ENCODE data around the gene NOXRED1.
A peak's percentile ranks its signal among the peaks of the same experiment; 100 is the strongest.

NOXRED1 gene

DNA sequence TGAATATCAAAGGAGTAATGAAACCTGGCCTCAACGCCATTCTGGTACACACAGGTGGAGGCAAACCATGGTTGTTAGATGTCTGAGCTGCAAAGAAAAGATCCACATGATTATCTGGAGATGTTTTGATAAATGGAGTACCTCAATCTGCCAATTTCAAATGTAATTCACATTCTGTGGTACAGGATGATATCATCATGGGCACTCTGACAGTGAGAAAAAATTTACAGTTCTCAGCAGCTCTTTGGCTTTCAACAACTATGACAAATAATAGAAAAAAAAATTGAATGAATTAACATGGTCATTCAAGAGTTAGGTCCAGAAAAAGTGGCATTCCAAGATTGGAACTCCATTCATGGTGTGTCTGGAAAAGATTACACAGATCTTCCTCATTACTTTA is 63.7 kb downstream of the NOXRED1 start:
- TF ChIP-seq EZH2phosphoT487 (conservative IDR thresholded peaks at IDR 0.05; ENCODE audit: low read length): no peak
- TF ChIP-seq, protein P1, sequence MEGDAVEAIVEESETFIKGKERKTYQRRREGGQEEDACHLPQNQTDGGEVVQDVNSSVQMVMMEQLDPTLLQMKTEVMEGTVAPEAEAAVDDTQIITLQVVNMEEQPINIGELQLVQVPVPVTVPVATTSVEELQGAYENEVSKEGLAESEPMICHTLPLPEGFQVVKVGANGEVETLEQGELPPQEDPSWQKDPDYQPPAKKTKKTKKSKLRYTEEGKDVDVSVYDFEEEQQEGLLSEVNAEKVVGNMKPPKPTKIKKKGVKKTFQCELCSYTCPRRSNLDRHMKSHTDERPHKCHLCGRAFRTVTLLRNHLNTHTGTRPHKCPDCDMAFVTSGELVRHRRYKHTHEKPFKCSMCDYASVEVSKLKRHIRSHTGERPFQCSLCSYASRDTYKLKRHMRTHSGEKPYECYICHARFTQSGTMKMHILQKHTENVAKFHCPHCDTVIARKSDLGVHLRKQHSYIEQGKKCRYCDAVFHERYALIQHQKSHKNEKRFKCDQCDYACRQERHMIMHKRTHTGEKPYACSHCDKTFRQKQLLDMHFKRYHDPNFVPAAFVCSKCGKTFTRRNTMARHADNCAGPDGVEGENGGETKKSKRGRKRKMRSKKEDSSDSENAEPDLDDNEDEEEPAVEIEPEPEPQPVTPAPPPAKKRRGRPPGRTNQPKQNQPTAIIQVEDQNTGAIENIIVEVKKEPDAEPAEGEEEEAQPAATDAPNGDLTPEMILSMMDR (IDR thresholded peaks at IDR 0.05; ENCODE audit: insufficient read depth, low read length, poor library complexity, severe bottlenecking): no peak
- Histone ChIP-seq H3K79me2 (ENCODE audit: insufficient read depth, low read length) (peaks cover 68% of the 10 kb centered on the region), H3K9me3 (ENCODE audit: insufficient read depth, low read length) (0 out of 2 replicates have a peak, but pooled peaks cover 8% of the 10 kb centered on the region), H3K9ac (ENCODE audit: low read length) (no peak overlapping the region), H3K9me2 (replicated peaks; ENCODE audit: insufficient read depth, low read length) (no peaks in the 10 kb centered on the region), H3K27me3 (ENCODE audit: low read length) (no peaks in the 10 kb centered on the region), H3K27ac (ENCODE audit: low read depth, low read length) (peak overlapping the region; percentile 31; the same call in 1 of the 2 replicates), H3K4me3 (ENCODE audit: insufficient read depth, low read length, poor library complexity, severe bottlenecking) (no peak overlapping the region), H3K36me3 (ENCODE audit: low read length) (peaks cover 16% of the 10 kb centered on the region), H4K20me1 (ENCODE audit: low read depth, low read length) (no peaks in the 10 kb centered on the region), H3K4me2 (ENCODE audit: low read depth, low read length, poor library complexity, severe bottlenecking) (no peak overlapping the region), H3F3A (ENCODE audit: insufficient read depth) (peaks cover 12% of the 10 kb centered on the region; the same call in 1 of the 2 replicates), H2AFZ (ENCODE audit: low read depth, low read length, severe bottlenecking) (no peak overlapping the region)

DNA sequence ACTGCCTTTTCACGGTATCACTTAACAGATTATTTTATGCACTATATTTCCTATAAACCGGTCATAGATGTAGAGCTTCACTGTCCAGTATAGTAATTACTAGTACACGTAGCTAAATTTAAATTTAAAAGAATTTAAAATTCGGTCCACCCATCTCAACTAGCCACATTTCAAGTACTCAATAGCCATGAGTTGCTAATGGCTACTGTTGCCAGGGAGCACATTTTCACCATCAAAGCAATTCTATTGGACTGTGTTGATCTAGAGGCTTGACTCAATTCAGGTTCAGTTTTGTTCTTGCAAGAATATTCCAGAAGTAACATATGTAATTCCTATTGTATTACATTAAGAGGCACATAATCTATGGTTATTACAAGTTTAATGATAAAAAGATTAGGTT is 66.4 kb downstream of the NOXRED1 start:
- H3K36me3 ChIP-seq (ENCODE audit: low read length): peaks cover 5% of the 10 kb centered on the region
- peaks cover 57% of the 10 kb centered on the region; the same call in 1 of the 2 replicates for H3K79me2 ChIP-seq (ENCODE audit: insufficient read depth, low read length)

DNA sequence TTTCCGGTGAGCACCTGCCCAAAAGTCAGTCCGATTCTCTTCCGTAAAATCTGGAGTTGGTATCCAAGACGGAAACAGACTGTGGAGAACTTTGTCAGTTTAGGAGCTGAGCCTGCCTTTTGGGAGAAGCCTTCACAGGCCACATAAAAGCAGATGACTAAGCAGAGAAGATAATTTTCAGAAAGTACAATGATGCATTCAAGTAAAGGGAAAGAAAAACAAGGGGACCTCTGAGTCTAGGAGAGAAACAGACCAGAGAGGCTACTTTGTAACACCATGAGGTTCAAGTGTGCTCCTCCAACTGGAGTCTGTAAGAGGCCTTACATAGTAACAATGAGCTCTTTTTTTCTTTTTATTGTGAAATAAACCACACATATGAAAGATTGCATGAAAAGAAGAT is 67.5 kb downstream of the NOXRED1 start:
- Histone ChIP-seq H3K4me3 (ENCODE audit: insufficient read depth, low read length, poor library complexity, severe bottlenecking) (no peak overlapping the region), H3K9me2 (replicated peaks; ENCODE audit: insufficient read depth, low read length) (no peaks in the 10 kb centered on the region)
- no peak for TF ChIP-seq EZH2phosphoT487 (conservative IDR thresholded peaks at IDR 0.05; ENCODE audit: low read length)

More for the DNA sequence above, 66.4 kb downstream of the NOXRED1 start:
- H3F3A ChIP-seq (ENCODE audit: insufficient read depth): peaks cover 14% of the 10 kb centered on the region; the same call in 1 of the 2 replicates
- no peaks in the 10 kb centered on the region for H3K27me3 ChIP-seq (ENCODE audit: low read length)
- no peaks in the 10 kb centered on the region for H4K20me1 ChIP-seq (ENCODE audit: low read depth, low read length)
- H3K4me3 ChIP-seq (ENCODE audit: insufficient read depth, low read length, poor library complexity, severe bottlenecking): no peak overlapping the region
- H3K9me2 ChIP-seq (replicated peaks; ENCODE audit: insufficient read depth, low read length): no peaks in the 10 kb centered on the region
- no peak overlapping the region for H3K9ac ChIP-seq (ENCODE audit: low read length)
- H3K4me2 ChIP-seq (ENCODE audit: low read depth, low read length, poor library complexity, severe bottlenecking): no peak overlapping the region
- no peak overlapping the region for H2AFZ ChIP-seq (ENCODE audit: low read depth, low read length, severe bottlenecking)
- H3K27ac ChIP-seq (ENCODE audit: low read depth, low read length): no peak overlapping the region
- 0 out of 2 replicates have a peak, but pooled peaks cover 4% of the 10 kb centered on the region for H3K9me3 ChIP-seq (ENCODE audit: insufficient read depth, low read length)
- no peak for TF ChIP-seq EZH2phosphoT487 (conservative IDR thresholded peaks at IDR 0.05; ENCODE audit: low read length)
- TF ChIP-seq, protein P1 (IDR thresholded peaks at IDR 0.05; ENCODE audit: insufficient read depth, low read length, poor library complexity, severe bottlenecking): no peak

DNA sequence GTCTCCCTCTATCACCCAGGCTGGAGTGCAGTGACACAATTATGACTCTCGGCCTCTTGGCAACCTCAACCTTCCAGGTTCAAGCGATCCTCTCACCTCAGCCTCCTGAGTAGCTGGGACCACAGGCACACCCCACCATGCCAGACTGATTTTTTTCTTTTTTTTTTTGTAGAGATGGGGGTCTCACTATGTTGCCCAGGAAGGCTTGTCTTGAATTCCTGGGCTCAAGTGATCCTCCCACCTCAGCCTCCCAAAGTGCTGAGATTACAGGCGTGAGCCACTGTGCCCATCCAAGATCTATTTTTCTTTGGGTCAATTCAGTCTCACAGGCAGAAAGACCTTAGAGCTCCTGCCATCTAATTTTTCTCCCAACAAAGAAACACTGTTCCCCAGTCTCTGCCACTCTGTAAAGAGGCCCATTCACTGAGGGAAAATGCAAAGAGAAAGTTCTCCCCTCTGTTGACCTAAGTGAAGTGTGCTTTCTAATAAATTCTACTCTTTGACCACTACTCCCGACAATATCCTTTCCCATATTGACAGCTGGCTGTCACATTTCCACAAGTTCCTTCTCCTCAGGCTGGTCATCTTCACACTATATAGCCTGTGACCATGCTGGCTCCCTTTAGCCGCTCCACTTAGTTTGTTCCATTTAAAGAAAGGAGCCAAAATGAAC is 69.7 kb downstream of the NOXRED1 start:
- Histone ChIP-seq H3K79me2 (ENCODE audit: insufficient read depth, low read length) (peaks cover 32% of the 10 kb centered on the region; the same call in 1 of the 2 replicates), H3K4me2 (ENCODE audit: low read depth, low read length, poor library complexity, severe bottlenecking) (no peak overlapping the region), H3K4me3 (ENCODE audit: insufficient read depth, low read length, poor library complexity, severe bottlenecking) (no peak overlapping the region), H3K27me3 (ENCODE audit: low read length) (no peaks in the 10 kb centered on the region), H3K9ac (ENCODE audit: low read length) (no peak overlapping the region), H4K20me1 (ENCODE audit: low read depth, low read length) (no peaks in the 10 kb centered on the region), H3K36me3 (ENCODE audit: low read length) (no peaks in the 10 kb centered on the region; the same call in 1 of the 2 replicates), H2AFZ (ENCODE audit: low read depth, low read length, severe bottlenecking) (no peak overlapping the region), H3K9me2 (replicated peaks; ENCODE audit: insufficient read depth, low read length) (no peaks in the 10 kb centered on the region), H3K27ac (ENCODE audit: low read depth, low read length) (no peak overlapping the region), H3K9me3 (ENCODE audit: insufficient read depth, low read length) (no peaks in the 10 kb centered on the region), H3F3A (ENCODE audit: insufficient read depth) (0 out of 2 replicates have a peak, but pooled peaks cover 4% of the 10 kb centered on the region)
- TF ChIP-seq, protein P1 (IDR thresholded peaks at IDR 0.05; ENCODE audit: insufficient read depth, low read length, poor library complexity, severe bottlenecking): no peak
- TF ChIP-seq EZH2phosphoT487 (conservative IDR thresholded peaks at IDR 0.05; ENCODE audit: low read length): no peak

More for the DNA sequence above, 67.5 kb downstream of the NOXRED1 start:
- Histone ChIP-seq H3K9ac (ENCODE audit: low read length) (no peak overlapping the region), H3K79me2 (ENCODE audit: insufficient read depth, low read length) (peaks cover 49% of the 10 kb centered on the region; the same call in 1 of the 2 replicates), H3F3A (ENCODE audit: insufficient read depth) (peaks cover 14% of the 10 kb centered on the region; the same call in 1 of the 2 replicates), H3K36me3 (ENCODE audit: low read length) (peaks cover 2% of the 10 kb centered on the region; the same call in 1 of the 2 replicates), H3K9me3 (ENCODE audit: insufficient read depth, low read length) (no peaks in the 10 kb centered on the region), H3K27me3 (ENCODE audit: low read length) (no peaks in the 10 kb centered on the region), H2AFZ (ENCODE audit: low read depth, low read length, severe bottlenecking) (no peak overlapping the region), H3K4me2 (ENCODE audit: low read depth, low read length, poor library complexity, severe bottlenecking) (no peak overlapping the region), H4K20me1 (ENCODE audit: low read depth, low read length) (no peaks in the 10 kb centered on the region), H3K27ac (ENCODE audit: low read depth, low read length) (no peak overlapping the region)

All from SU-DHL-6 (cell line).